Trophoblast cell (in vitro differentiated cells and primary cell): ENCODE data around the gene TCTN1.

Experiments
- DNase-seq, 2 donors: peaks; one replicate each; pipeline ENCODE4 v3.0.0-alpha.2; 2016
- H2AFZ ChIP-seq: 2 replicates; pipeline ENCODE4 v1.6.1; 2013; ENCODE audit warnings: low read length, moderate library complexity, mild to moderate bottlenecking; ENCODE audit not compliant: insufficient read depth, poor library complexity
- H2AK5ac ChIP-seq: 2 replicates; pipeline ENCODE4 v1.6.1; 2013; ENCODE audit warnings: mild to moderate bottlenecking, low read length
- H2BK120ac ChIP-seq: 2 replicates; pipeline ENCODE4 v1.6.1; 2013; ENCODE audit warnings: low read length, mild to moderate bottlenecking, moderate library complexity; ENCODE audit not compliant: insufficient read depth, poor library complexity
- H2BK12ac ChIP-seq: 2 replicates; pipeline ENCODE4 v1.6.1; 2013; ENCODE audit warnings: mild to moderate bottlenecking, low read length, moderate library complexity
- H2BK5ac ChIP-seq: 2 replicates; pipeline ENCODE4 v1.6.1; 2013; ENCODE audit warnings: low read length, low read depth, moderate library complexity, mild to moderate bottlenecking; ENCODE audit not compliant: poor library complexity
- H3K14ac ChIP-seq: 2 replicates; pipeline ENCODE4 v1.6.1; 2013; ENCODE audit warnings: mild to moderate bottlenecking, low read length
- H3K18ac ChIP-seq: 2 replicates; pipeline ENCODE4 v1.6.1; 2013; ENCODE audit warnings: mild to moderate bottlenecking, low read length
- H3K23ac ChIP-seq: 2 replicates; pipeline ENCODE4 v1.6.1; 2013; ENCODE audit warnings: low read length
- H3K27ac ChIP-seq: 2 replicates; pipeline ENCODE4 v1.5.1; 2013; ENCODE audit warnings: low read depth, mild to moderate bottlenecking, inconsistent platforms, low read length, moderate library complexity
- H3K27me3 ChIP-seq: 2 replicates; pipeline ENCODE4 v1.6.1; 2013; ENCODE audit warnings: inconsistent platforms, mild to moderate bottlenecking, low read length, moderate library complexity; ENCODE audit not compliant: insufficient read depth
- H3K36me3 ChIP-seq, 2 experiments: 1 replicate in 1 of 2; 2 replicates in 1 of 2; pipeline ENCODE4 v1.6.1; 2013; ENCODE audit warnings: low read length in 2 of 2, mild to moderate bottlenecking in 2 of 2, moderate library complexity in 1 of 2; ENCODE audit not compliant: insufficient read depth in 2 of 2, control insufficient read depth in 1 of 2
- H3K4ac ChIP-seq: 2 replicates; pipeline ENCODE4 v1.6.1; 2013; ENCODE audit warnings: low read depth, mild to moderate bottlenecking, low read length, moderate library complexity
- H3K4me1 ChIP-seq, 2 experiments: 1 replicate in 1 of 2; 2 replicates in 1 of 2; pipeline ENCODE4 v1.6.1; 2013; ENCODE audit warnings: low read length in 2 of 2, mild to moderate bottlenecking in 2 of 2, moderate library complexity in 1 of 2; ENCODE audit not compliant: insufficient read depth in 2 of 2, control insufficient read depth in 1 of 2
- H3K4me2 ChIP-seq: 2 replicates; pipeline ENCODE4 v1.6.1; 2013; ENCODE audit warnings: inconsistent platforms, mild to moderate bottlenecking, low read length, moderate library complexity
- H3K4me3 ChIP-seq: 2 replicates; pipeline ENCODE4 v1.5.1; 2013; ENCODE audit warnings: mild to moderate bottlenecking, low read depth, low read length, inconsistent platforms
- H3K79me1 ChIP-seq: one replicate; pipeline ENCODE4 v1.6.1; 2013; ENCODE audit warnings: low read length
- H3K79me2 ChIP-seq: 2 replicates; pipeline ENCODE4 v1.6.1; 2013; ENCODE audit warnings: low read length, mild to moderate bottlenecking; ENCODE audit not compliant: control insufficient read depth, insufficient read depth, poor library complexity
- H3K9ac ChIP-seq: 2 replicates; pipeline ENCODE4 v1.6.1; 2013; ENCODE audit warnings: mild to moderate bottlenecking, low read length
- H3K9me3 ChIP-seq: 2 replicates; pipeline ENCODE4 v1.6.1; 2013; ENCODE audit warnings: low read depth, mild to moderate bottlenecking, control low read depth, inconsistent platforms, low read length; ENCODE audit not compliant: insufficient read depth
- H4K12ac ChIP-seq: 2 replicates; pipeline ENCODE4 v1.6.1; 2013; ENCODE audit warnings: low read depth, mild to moderate bottlenecking, low read length, moderate library complexity
- H4K8ac ChIP-seq: 2 replicates; pipeline ENCODE4 v1.6.1; 2013; ENCODE audit warnings: low read depth, mild to moderate bottlenecking, low read length, moderate library complexity
- H4K91ac ChIP-seq: one replicate; pipeline ENCODE4 v1.6.1; 2013; ENCODE audit warnings: low read depth, mild to moderate bottlenecking, low read length, moderate library complexity
- WGBS: extraction: QIAGEN DNeasy Blood & Tissue Kit; methylation state at CpG from one replicate; pipeline ENCODE4 v1.1.7; 2013; ENCODE audit warnings: missing lambda C conversion rate; ENCODE audit not compliant: insufficient read length, insufficient coverage; ENCODE audit errors: extremely low coverage; 5-methylcytosine and 5-hydroxymethylcytosine counted together

The TCTN1 gene

GRCh38 chr12:110578694-110579534 is 35.0 kb upstream of the TCTN1 start:
- Histone ChIP-seq H4K8ac (no peak overlapping the region), H3K79me2 (peaks cover 9% of the 10 kb centered on the region), H2BK120ac (no peak overlapping the region), H3K9ac (no peak overlapping the region), H3K14ac (no peak overlapping the region), H2AK5ac (no peak overlapping the region), H4K12ac (no peak overlapping the region), H2BK5ac (no peak overlapping the region), H3K27me3 (no peaks in the 10 kb centered on the region), H2BK12ac (no peak overlapping the region), H3K18ac (no peak overlapping the region), H3K79me1 (peaks cover 4% of the 10 kb centered on the region), H3K4me2 (no peak overlapping the region), H3K36me3 (no peaks in the 10 kb centered on the region), H3K4ac (no peak overlapping the region), H3K27ac (no peak overlapping the region), H3K4me3 (no peak overlapping the region), H3K9me3 (no peaks in the 10 kb centered on the region), H3K23ac (no peak overlapping the region), H4K91ac (no peak overlapping the region), H3K4me1 (peaks cover 0 to 5% of the 10 kb centered on the region in 2 experiments), H2AFZ (no peak overlapping the region)
- DNase-seq = peak; percentile 93 to 96
- no CpG with 5 or more reads among the region's 13 CpGs for WGBS

DNA sequence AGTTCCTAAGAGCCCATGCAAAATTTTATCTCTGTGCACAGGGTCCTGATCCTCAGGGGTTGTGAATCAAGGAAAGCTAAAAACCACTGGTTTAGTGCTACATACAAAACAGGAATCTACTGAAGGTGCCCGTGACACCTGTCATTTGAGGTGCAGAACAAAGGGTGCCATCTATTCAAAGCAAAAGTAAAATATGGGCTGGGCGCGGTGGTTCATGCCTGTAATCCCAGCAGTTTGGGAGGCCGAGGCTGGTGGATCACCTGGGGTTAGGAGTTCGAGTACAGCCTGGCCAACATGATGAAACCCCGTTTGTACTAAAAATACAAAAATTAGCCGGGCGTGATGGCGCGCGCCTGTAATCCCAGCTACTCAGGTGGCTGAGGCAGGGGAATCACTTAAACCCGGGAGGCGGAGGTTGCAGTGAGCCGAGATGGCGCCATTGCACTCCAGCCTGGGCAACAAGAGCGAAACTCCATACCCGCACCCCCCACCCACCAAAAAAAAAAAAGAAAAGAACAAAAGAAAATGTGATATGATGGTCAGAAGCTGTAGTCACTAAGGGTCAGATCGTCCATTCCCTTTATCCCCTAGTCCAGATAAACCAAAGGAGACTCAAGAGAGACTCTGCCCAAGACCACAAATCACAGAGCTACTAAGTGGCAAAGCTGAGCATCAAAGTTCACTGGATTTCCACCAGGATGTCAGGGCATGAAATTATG is 34.2 kb upstream of the TCTN1 start:
- Histone ChIP-seq H3K4me2 (no peak overlapping the region), H3K4ac (no peak overlapping the region), H3K79me1 (peaks cover 4% of the 10 kb centered on the region), H3K14ac (no peak overlapping the region), H2AFZ (no peak overlapping the region), H2BK5ac (no peak overlapping the region), H2BK120ac (no peak overlapping the region), H3K18ac (no peak overlapping the region), H3K9ac (no peak overlapping the region), H3K36me3 (no peaks in the 10 kb centered on the region), H3K27me3 (no peaks in the 10 kb centered on the region), H2AK5ac (no peak overlapping the region), H3K27ac (no peak overlapping the region), H4K8ac (no peak overlapping the region), H3K4me1 (peaks cover 4 to 5% of the 10 kb centered on the region in 2 experiments), H4K91ac (no peak overlapping the region), H3K79me2 (peaks cover 9% of the 10 kb centered on the region), H2BK12ac (no peak overlapping the region), H3K4me3 (no peak overlapping the region), H4K12ac (no peak overlapping the region), H3K23ac (no peak overlapping the region), H3K9me3 (no peaks in the 10 kb centered on the region)
- no CpG with 5 or more reads among the region's 18 CpGs for WGBS
- DNase-seq = no peak

- H3K79me1 ChIP-seq = peaks cover 4% of the 10 kb centered on the region
- H2AK5ac ChIP-seq = no peak overlapping the region
- no peak overlapping the region for H2AFZ ChIP-seq
- H3K23ac ChIP-seq = no peak overlapping the region
- no peaks in the 10 kb centered on the region for H3K9me3 ChIP-seq
- peak overlapping the region; percentile 27 for H3K4ac ChIP-seq
- peaks cover 8% of the 10 kb centered on the region in 2 experiments for H3K4me1 ChIP-seq
- H3K36me3 ChIP-seq = no peaks in the 10 kb centered on the region
- no CpG with 5 or more reads among the region's 8 CpGs for WGBS
- no peak overlapping the region for H3K27ac ChIP-seq
- H3K4me2 ChIP-seq = peak overlapping the region; percentile 91
- no peak overlapping the region for H3K18ac ChIP-seq
- H3K14ac ChIP-seq = no peak overlapping the region
- H2BK120ac ChIP-seq = no peak overlapping the region
- no peak overlapping the region for H2BK12ac ChIP-seq
- H3K4me3 ChIP-seq = peak overlapping the region; percentile 89
- no peak overlapping the region for H4K91ac ChIP-seq
- H3K79me2 ChIP-seq = peaks cover 9% of the 10 kb centered on the region
- DNase-seq = no peak
- no peaks in the 10 kb centered on the region for H3K27me3 ChIP-seq
- H4K12ac ChIP-seq = no peak overlapping the region
- no peak overlapping the region for H4K8ac ChIP-seq
- H2BK5ac ChIP-seq = no peak overlapping the region
- H3K9ac ChIP-seq = no peak overlapping the region
These were observed 32.0 kb upstream of the TCTN1 start for GRCh38 chr12:110581931-110582275.

GRCh38 chr12:110582276-110583136 is 31.4 kb upstream of the TCTN1 start:
- no peak overlapping the region for H2AK5ac ChIP-seq
- H3K36me3 ChIP-seq = no peaks in the 10 kb centered on the region
- H2BK120ac ChIP-seq = peak overlapping the region; percentile 26
- H3K18ac ChIP-seq = peak overlapping the region; percentile 76
- H2AFZ ChIP-seq = peak overlapping the region; percentile 48
- H3K27me3 ChIP-seq = no peaks in the 10 kb centered on the region
- WGBS = no CpG with 5 or more reads among the region's 104 CpGs
- H4K12ac ChIP-seq = no peak overlapping the region
- H3K4ac ChIP-seq = peak overlapping the region; percentile 26
- H4K91ac ChIP-seq = peak overlapping the region; percentile 82
- H3K4me1 ChIP-seq = peaks cover 8% of the 10 kb centered on the region in 2 experiments
- peak overlapping the region; percentile 98 for H3K9ac ChIP-seq
- H3K27ac ChIP-seq = peak overlapping the region; percentile 27
- peak overlapping the region; percentile 22 for H2BK5ac ChIP-seq
- H2BK12ac ChIP-seq = no peak overlapping the region
- H3K79me2 ChIP-seq = peaks cover 9% of the 10 kb centered on the region
- peak overlapping the region; percentile 74 for H3K14ac ChIP-seq
- H4K8ac ChIP-seq = peak overlapping the region; percentile 56
- peak overlapping the region; percentile 91 for H3K4me2 ChIP-seq
- H3K4me3 ChIP-seq = peak overlapping the region; percentile 89
- H3K79me1 ChIP-seq = peaks cover 4% of the 10 kb centered on the region
- H3K9me3 ChIP-seq = no peaks in the 10 kb centered on the region
- DNase-seq = peak; percentile 51 to 63
- no peak overlapping the region for H3K23ac ChIP-seq
